Lower lobe of right lung (tissue), 2 donors: Measurements from ENCODE around the gene AKAP6. TPM values are rescaled to one million over a fixed set of nuclear protein-coding genes. Genes with fewer than 3 reads are reported as not detected.

ENCODE experiments used
- ATAC-seq, 2 donors: fragments of 200-7000 bp; cut with Tn5 transposase; one replicate each; pipeline ENCODE4 v1.9.1; 2020 to 2022; ENCODE audit warnings: mild to moderate bottlenecking in 2 of 2, moderate library complexity in 2 of 2
- DNase-seq: peaks from one replicate; pipeline ENCODE4 v3.0.0-alpha.2; 2020
- H3K27ac ChIP-seq: fragments of 200-600 bp; one replicate; pipeline ENCODE4 v1.8.0; 2022
- H3K27me3 ChIP-seq: fragments of 200-600 bp; one replicate; pipeline ENCODE4 v1.8.0; 2022; ENCODE audit warnings: low read depth
- H3K36me3 ChIP-seq: fragments of 200-600 bp; one replicate; pipeline ENCODE4 v1.8.0; 2022; ENCODE audit warnings: mild to moderate bottlenecking
- H3K4me1 ChIP-seq: fragments of 200-600 bp; one replicate; pipeline ENCODE4 v1.8.0; 2022
- H3K4me3 ChIP-seq: fragments of 200-600 bp; one replicate; pipeline ENCODE4 v1.8.0; 2022; ENCODE audit warnings: mild to moderate bottlenecking
- H3K9me3 ChIP-seq: fragments of 200-600 bp; one replicate; pipeline ENCODE4 v1.8.0; 2022
- CTCF ChIP-seq: fragments of 200-600 bp; IDR thresholded peaks from one replicate; pipeline ENCODE4 v1.8.0; 2022; ENCODE audit warnings: antibody characterized with exemption, mild to moderate bottlenecking
- intact Hi-C: fragments of 100-400 bp; cut with DNase I; formaldehyde crosslinking; loops from one replicate; pipeline ENCODE4 v1.11.0; 2022
- total RNA-seq: library from RNA; stranded (reverse); fragmentation: NEBNext Ultra II Directional; extraction: Animal tissue kit (Norgen Biotek cat#: 25700); gene quantifications from one replicate; pipeline ENCODE4 v1.2.1, GENCODE V29; 2021
- donor health status: DM: no; HTN: yes; CAD: no; lungs with severe emphysema.

AKAP6 gene
- total RNA-seq, 1 donor from 2014 or later: 8.6 TPM

- DNase-seq: no peak
- Histone ChIP-seq H3K9me3 (no peaks in the 10 kb centered on the region), H3K4me3 (no peak overlapping the region), H3K36me3 (no peaks in the 10 kb centered on the region), H3K27ac (no peak overlapping the region), H3K27me3 (no peaks in the 10 kb centered on the region), H3K4me1 (no peaks in the 10 kb centered on the region)
- TF ChIP-seq CTCF: no peak
- ATAC-seq: no peak
- intact Hi-C loops: no loop called here
Observed at GRCh38 chr14:32394038-32394437, 64.9 kb downstream of the AKAP6 start.

DNA sequence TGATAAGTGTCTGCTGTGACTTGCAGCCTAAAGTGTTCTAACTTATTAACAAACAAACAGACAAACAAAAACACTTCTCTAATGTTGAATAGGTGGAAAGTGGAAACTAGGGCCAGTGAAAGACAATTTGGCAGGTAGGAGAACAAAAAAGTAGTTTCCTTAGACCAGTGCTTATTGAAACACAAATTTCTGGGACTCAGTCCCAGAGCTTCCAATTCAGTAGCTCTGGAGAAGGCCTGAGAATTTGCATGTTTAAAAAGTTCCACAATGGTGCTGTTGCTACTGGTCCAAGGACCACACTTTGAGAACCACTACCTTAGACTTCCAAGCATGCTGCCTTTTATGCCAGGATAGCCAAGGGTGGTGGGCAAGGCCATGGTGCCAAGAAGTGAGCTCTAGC lies 67.8 kb downstream of the AKAP6 start:
- Histone ChIP-seq H3K4me3 (no peak overlapping the region), H3K27me3 (no peaks in the 10 kb centered on the region), H3K4me1 (no peaks in the 10 kb centered on the region), H3K9me3 (no peaks in the 10 kb centered on the region), H3K36me3 (no peaks in the 10 kb centered on the region), H3K27ac (no peak overlapping the region)
- DNase-seq (no peak), ATAC-seq (no peak)
- intact Hi-C loops: no loop called here
- no peak for TF ChIP-seq CTCF

DNA sequence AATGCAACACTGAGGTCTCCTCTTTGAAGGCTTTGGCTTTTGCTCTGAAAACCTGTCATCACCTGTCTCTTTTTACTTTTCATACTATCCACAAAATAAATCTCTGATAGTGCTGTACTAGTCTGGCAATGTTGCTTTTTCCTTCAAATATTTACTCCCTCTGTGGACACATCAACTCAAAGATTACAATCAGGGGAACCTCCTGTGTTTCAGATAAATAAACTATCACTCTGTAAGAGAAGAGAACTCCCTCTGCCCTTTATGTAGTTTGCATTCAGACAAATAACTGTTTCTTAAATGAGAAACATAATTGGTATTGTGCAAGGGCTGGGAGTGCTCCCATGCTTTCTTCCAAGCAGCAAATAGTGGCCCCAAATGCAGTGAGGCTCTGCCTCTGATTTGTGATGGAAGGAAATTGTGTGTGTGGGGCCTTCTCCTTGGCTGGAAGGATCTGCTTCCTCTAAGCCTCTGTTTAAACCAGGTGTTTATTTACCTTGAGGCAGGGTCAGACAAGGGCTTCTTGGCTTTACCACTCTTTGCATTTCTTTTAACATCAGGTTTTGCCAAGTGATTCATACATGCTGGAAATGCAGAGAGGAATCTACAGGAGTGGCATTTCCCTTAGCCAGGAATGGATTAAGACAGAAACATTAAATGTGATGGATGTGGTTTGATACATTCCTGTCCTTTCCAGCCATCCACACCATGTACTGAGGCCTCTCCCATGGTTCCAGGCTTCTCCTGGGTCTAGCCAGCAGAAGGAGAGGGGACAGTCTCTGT lies 69.0 kb downstream of the AKAP6 start:
- Histone ChIP-seq H3K36me3 (no peaks in the 10 kb centered on the region), H3K4me3 (no peak overlapping the region), H3K9me3 (no peaks in the 10 kb centered on the region), H3K4me1 (no peaks in the 10 kb centered on the region), H3K27ac (no peak overlapping the region), H3K27me3 (no peaks in the 10 kb centered on the region)
- intact Hi-C loops: no loop called here
- ATAC-seq (no peak), DNase-seq (no peak)
- no peak for TF ChIP-seq CTCF

DNA sequence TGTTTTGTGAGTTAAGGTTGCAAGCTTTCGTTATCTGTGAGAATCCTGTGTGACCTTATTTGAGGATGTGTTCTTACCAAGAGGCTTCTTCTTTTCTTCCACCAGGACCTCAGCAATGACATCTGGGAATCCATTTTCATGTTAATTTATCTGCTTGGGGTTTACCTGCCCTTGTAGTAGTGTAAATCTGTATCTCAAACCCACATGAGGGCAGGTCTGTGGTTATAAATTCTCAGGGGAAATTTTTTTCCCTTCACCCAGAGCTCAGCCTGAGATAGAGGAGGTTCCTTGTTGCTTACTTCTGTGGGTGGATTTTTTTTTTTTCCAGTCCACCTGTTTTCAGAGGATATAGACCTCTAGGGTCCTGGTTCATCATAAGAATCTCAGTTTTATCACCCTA lies 70.8 kb downstream of the AKAP6 start:
- DNase-seq: no peak
- intact Hi-C loops: no loop called here
- Histone ChIP-seq H3K4me1 (no peaks in the 10 kb centered on the region), H3K4me3 (no peak overlapping the region), H3K36me3 (no peaks in the 10 kb centered on the region), H3K27me3 (no peaks in the 10 kb centered on the region), H3K9me3 (no peaks in the 10 kb centered on the region), H3K27ac (no peak overlapping the region)
- TF ChIP-seq CTCF: no peak
- no peak for ATAC-seq

DNA sequence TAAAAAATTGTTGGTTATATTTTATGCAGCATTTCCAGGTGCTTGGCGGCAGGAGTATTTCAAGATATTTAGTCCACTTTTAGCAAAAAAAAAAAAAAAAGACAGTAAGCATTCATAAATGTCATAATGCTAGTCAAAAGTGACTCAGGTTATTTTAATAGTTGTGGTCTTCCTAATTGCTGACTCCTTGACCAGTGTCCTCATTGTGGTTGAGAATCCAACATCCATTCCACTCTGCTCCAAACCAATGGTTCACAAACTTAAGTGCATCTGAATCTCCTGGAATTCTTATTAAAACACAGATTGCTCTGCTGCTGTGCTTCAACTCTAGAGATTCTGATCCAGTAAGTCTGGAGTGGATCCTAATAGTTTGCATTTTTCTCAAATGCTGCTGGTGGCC lies 71.4 kb downstream of the AKAP6 start:
- DNase-seq: no peak
- Histone ChIP-seq H3K4me3 (no peak overlapping the region), H3K4me1 (no peaks in the 10 kb centered on the region), H3K27ac (no peak overlapping the region), H3K27me3 (no peaks in the 10 kb centered on the region), H3K36me3 (no peaks in the 10 kb centered on the region), H3K9me3 (no peaks in the 10 kb centered on the region)
- TF ChIP-seq CTCF: no peak
- ATAC-seq: no peak
- intact Hi-C loops: no loop called here
